Tibial nerve (tissue), 4 donors: ENCODE data around the gene MGMT. TPM values are rescaled to one million over a fixed set of nuclear protein-coding genes. Genes with fewer than 3 reads are reported as not detected.

ENCODE experiments used
- DNase-seq, 2 donors: peaks; one replicate each; pipeline ENCODE4 v3.0.0-alpha.2; 2019; ENCODE audit warnings: low spot score in 2 of 2
- H3K27ac ChIP-seq, 4 donors: fragments of 200-600 bp; sonication (generic) in 3 of 4; one replicate each; pipeline ENCODE4 v1.5.1; 2017 to 2019; ENCODE audit warnings: mild to moderate bottlenecking in 1 of 4
- H3K27me3 ChIP-seq, 2 donors: fragments of 200-600 bp; sonication (generic) in 1 of 2; one replicate each; pipeline versions ENCODE4 v1.5.1 to v1.6.0; 2017 to 2019
- H3K36me3 ChIP-seq, 3 donors: fragments of 200-600 bp; sonication (generic); one replicate each; pipeline ENCODE4 v1.5.1; 2018 to 2019
- H3K4me1 ChIP-seq, 4 donors: fragments of 200-600 bp; sonication (generic) in 3 of 4; one replicate each; pipeline ENCODE4 v1.5.1; 2017 to 2019
- H3K4me3 ChIP-seq, 4 donors: fragments of 200-600 bp; sonication (generic) in 3 of 4; one replicate each; pipeline ENCODE4 v1.5.1; 2017 to 2019; ENCODE audit warnings: mild to moderate bottlenecking in 1 of 4, moderate library complexity in 1 of 4
- H3K9me3 ChIP-seq, 4 donors: fragments of 200-600 bp; sonication (generic) in 3 of 4; one replicate each; pipeline ENCODE4 v1.5.1; 2017 to 2019
- CTCF ChIP-seq, 5 experiments: fragments of 200-600 bp in 3 of 5; fragments of 450-650 bp in 2 of 5; sonication (generic) in 3 of 5; IDR thresholded peaks; one replicate each; pipeline ENCODE4 v1.5.1; 2016 to 2019; ENCODE audit warnings: antibody characterized with exemption in 5 of 5, mild to moderate bottlenecking in 3 of 5, moderate library complexity in 2 of 5
- EP300 ChIP-seq, 2 donors: sonication (generic); formaldehyde crosslinking; IDR thresholded peaks; one replicate each; pipeline ENCODE4 v1.6.1; 2017; ENCODE audit warnings: antibody characterized with exemption in 2 of 2, mild to moderate bottlenecking in 1 of 2
- POLR2A ChIP-seq, 2 donors: fragments of 450-650 bp; IDR thresholded peaks; one replicate each; pipeline ENCODE4 v1.6.1; 2017; ENCODE audit warnings: antibody characterized with exemption in 2 of 2, mild to moderate bottlenecking in 2 of 2, moderate library complexity in 2 of 2
- WGBS, 2 donors: methylation state at CpG; one replicate each; pipeline ENCODE4 v1.1.5; 2018; 5-methylcytosine and 5-hydroxymethylcytosine counted together
- total RNA-seq, 4 donors: library from RNA; depleted of rRNA; stranded (reverse); fragments of >200 nt; gene quantifications; one replicate each; pipeline ENCODE4 v1.1.0, GENCODE V29; 2016

Gene MGMT
- total RNA-seq, 4 donors from 2014 or later: 26.1 to 39.1 (median 33.7) TPM

GRCh38 chr10:129568583-129569344 lies 101.7 kb downstream of the MGMT start:
- Histone ChIP-seq H3K27ac (no peak overlapping the region), H3K9me3 (peaks cover 0 to 8% (median 0%) of the 10 kb centered on the region in 4 donors), H3K36me3 (peaks cover 0 to 20% (median 0%) of the 10 kb centered on the region in 3 donors), H3K4me3 (no peak overlapping the region), H3K4me1 (no peaks in the 10 kb centered on the region), H3K27me3 (no peaks in the 10 kb centered on the region)
- no peak for DNase-seq
- no peak for TF ChIP-seq EP300 (IDR thresholded peaks at IDR 0.05)
- TF ChIP-seq CTCF (IDR thresholded peaks at IDR 0.05): no peak
- no peak for TF ChIP-seq POLR2A (IDR thresholded peaks at IDR 0.05)
- 88% methylated on average over 13 to 16 of the region's 16 CpGs for WGBS, 2 donors

GRCh38 chr10:129570185-129570584 lies 103.1 kb downstream of the MGMT start:
- no peak overlapping the region for H3K4me3 ChIP-seq
- no peaks in the 10 kb centered on the region for H3K27me3 ChIP-seq
- peaks cover 0 to 20% (median 0%) of the 10 kb centered on the region in 3 donors for H3K36me3 ChIP-seq
- peaks cover 0 to 8% (median 0%) of the 10 kb centered on the region in 4 donors for H3K9me3 ChIP-seq
- 93% methylated on average over 11 of the region's 11 CpGs for WGBS, 2 donors
- no peak for DNase-seq
- TF ChIP-seq EP300 (IDR thresholded peaks at IDR 0.05) (no peak), POLR2A (IDR thresholded peaks at IDR 0.05) (no peak), CTCF (IDR thresholded peaks at IDR 0.05) (no peak)
- no peaks in the 10 kb centered on the region for H3K4me1 ChIP-seq
- H3K27ac ChIP-seq: no peak overlapping the region

GRCh38 chr10:129579228-129579627 lies 112.2 kb downstream of the MGMT start:
- Histone ChIP-seq H3K9me3 (peaks cover 0 to 32% (median 0%) of the 10 kb centered on the region in 4 donors), H3K4me3 (no peak overlapping the region), H3K27ac (no peak overlapping the region), H3K27me3 (no peaks in the 10 kb centered on the region), H3K36me3 (peaks cover 0 to 26% (median 0%) of the 10 kb centered on the region in 3 donors), H3K4me1 (no peaks in the 10 kb centered on the region)
- 79 to 82% methylated on average over 12 of the region's 12 CpGs for WGBS, 2 donors
- DNase-seq: no peak
- TF ChIP-seq EP300 (IDR thresholded peaks at IDR 0.05) (no peak), CTCF (IDR thresholded peaks at IDR 0.05) (no peak), POLR2A (IDR thresholded peaks at IDR 0.05) (no peak)

- WGBS, 2 donors: 76 to 84% methylated on average over 13 of the region's 13 CpGs
- no peak overlapping the region for H3K4me3 ChIP-seq
- no peak overlapping the region for H3K27ac ChIP-seq
- TF ChIP-seq EP300 (IDR thresholded peaks at IDR 0.05): no peak
- no peak for TF ChIP-seq POLR2A (IDR thresholded peaks at IDR 0.05)
- H3K9me3 ChIP-seq: peaks cover 0 to 39% (median 2%) of the 10 kb centered on the region in 4 donors
- H3K27me3 ChIP-seq: no peaks in the 10 kb centered on the region
- H3K36me3 ChIP-seq: peaks cover 0 to 34% (median 0%) of the 10 kb centered on the region in 3 donors
- DNase-seq: no peak
- H3K4me1 ChIP-seq: no peaks in the 10 kb centered on the region
Measured at GRCh38 chr10:129580010-129580409, 113.0 kb downstream of the MGMT start.

GRCh38 chr10:129580901-129581300 lies 113.9 kb downstream of the MGMT start:
- TF ChIP-seq CTCF (IDR thresholded peaks at IDR 0.05): no peak
- TF ChIP-seq POLR2A (IDR thresholded peaks at IDR 0.05): no peak
- TF ChIP-seq EP300 (IDR thresholded peaks at IDR 0.05): no peak

More at GRCh38 chr10:129580901-129581300, 113.9 kb downstream of the MGMT start:
- peaks cover 0 to 48% (median 4%) of the 10 kb centered on the region in 4 donors for H3K9me3 ChIP-seq
- H3K36me3 ChIP-seq: peaks cover 0 to 43% (median 0%) of the 10 kb centered on the region in 3 donors
- DNase-seq: no peak
- H3K27ac ChIP-seq: no peak overlapping the region
- 92 to 97% methylated on average over 9 of the region's 9 CpGs for WGBS, 2 donors
- H3K27me3 ChIP-seq: no peaks in the 10 kb centered on the region
- H3K4me1 ChIP-seq: no peaks in the 10 kb centered on the region
- no peak overlapping the region for H3K4me3 ChIP-seq
